BLaER1 (cell line): ENCODE measurements around the gene GKAP1.
"Not testable (repeated sequence)": the region's sequence is repeated elsewhere in the genome, so short reads cannot be mapped to it uniquely, and the experiment has no call there.

Experiments used
- H3K27ac ChIP-seq: shearing (Covaris generic); formaldehyde crosslinking; 2 replicates; pipeline ENCODE4 v1.8.1; 2022
- H3K27me3 ChIP-seq: shearing (Covaris generic); formaldehyde crosslinking; 2 replicates; pipeline ENCODE4 v1.8.1; 2022
- H3K36me3 ChIP-seq: shearing (Covaris generic); formaldehyde crosslinking; 2 replicates; pipeline ENCODE4 v1.8.1; 2022
- H3K4me1 ChIP-seq: shearing (Covaris generic); formaldehyde crosslinking; 2 replicates; pipeline ENCODE4 v1.8.1; 2022
- H3K4me2 ChIP-seq: shearing (Covaris generic); formaldehyde crosslinking; 2 replicates; pipeline ENCODE4 v1.8.1; 2022
- H3K4me3 ChIP-seq: shearing (Covaris generic); formaldehyde crosslinking; 2 replicates; pipeline ENCODE4 v1.8.1; 2022
- H3K9ac ChIP-seq: shearing (Covaris generic); formaldehyde crosslinking; 2 replicates; pipeline ENCODE4 v1.8.1; 2022
- H3K9me3 ChIP-seq: shearing (Covaris generic); formaldehyde crosslinking; 2 replicates; pipeline ENCODE4 v1.8.1; 2022
- H4K20me1 ChIP-seq: shearing (Covaris generic); formaldehyde crosslinking; 2 replicates; pipeline ENCODE4 v1.8.1; 2022

The GKAP1 gene

DNA sequence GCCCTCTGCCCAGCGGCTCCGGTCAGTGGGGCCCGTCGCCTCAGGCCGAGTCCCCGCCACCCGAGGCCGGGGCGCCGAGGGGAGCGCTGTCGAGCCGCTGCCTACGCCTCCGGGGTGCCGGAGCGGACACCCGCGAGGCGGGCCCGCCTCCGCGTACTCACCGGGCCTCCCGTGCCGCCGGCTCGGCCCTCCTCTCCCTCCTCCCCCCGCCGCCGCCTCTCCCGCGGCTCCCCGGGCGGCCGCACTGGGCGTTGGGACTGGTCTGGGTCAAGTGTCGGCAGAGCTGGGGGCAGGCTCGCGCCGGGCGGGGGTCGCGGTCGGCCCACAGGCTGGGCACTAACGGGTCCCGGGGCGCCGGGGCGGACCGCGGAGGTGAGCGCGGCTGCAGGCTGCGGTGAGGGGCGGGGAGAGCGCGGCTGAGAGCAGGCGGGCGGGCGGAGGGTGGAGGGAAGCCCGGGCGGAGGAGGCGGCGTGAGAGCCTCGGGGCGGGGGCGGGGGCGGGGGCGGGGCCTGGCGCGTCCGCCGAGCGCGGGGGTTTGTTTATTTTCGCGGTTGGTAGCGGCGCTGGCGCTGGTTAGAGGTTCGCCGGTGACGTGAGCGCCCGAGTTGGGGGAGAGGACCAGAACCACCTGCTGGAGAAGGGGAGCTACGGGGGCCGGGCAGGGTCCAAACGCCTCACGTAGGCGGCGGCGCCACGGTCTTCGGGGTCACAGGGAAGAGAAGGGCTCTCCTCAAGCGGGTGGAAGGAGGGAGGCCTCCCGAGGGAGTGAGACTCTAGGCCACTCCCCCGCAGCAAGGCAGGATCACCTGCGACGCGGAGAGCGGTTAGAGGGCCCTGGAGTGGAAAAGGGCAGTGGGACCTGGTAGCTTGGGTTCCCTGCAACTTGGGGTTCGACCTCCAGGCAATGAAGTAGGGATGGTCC, at the start of gene GKAP1:
Gene GKAP1, minus strand, starts transcription at position 414 of the 923 bp plus-strand sequence. CDS start 11,252 bp downstream, outside the sequence.
- H3K27ac ChIP-seq, result peak within 1 kb of the TSS; percentile 56
- not testable (repeated sequence) for H3K9me3 ChIP-seq, H3K27me3 ChIP-seq, H4K20me1 ChIP-seq, H3K36me3 ChIP-seq
- peak within 1 kb of the TSS; percentile 84 for H3K4me3 ChIP-seq
- H3K4me1 ChIP-seq, result peaks cover 12% of the 10 kb centered on the region
- peak within 1 kb of the TSS; percentile 81 for H3K9ac ChIP-seq
- peak within 1 kb of the TSS; percentile 80 for H3K4me2 ChIP-seq

DNA sequence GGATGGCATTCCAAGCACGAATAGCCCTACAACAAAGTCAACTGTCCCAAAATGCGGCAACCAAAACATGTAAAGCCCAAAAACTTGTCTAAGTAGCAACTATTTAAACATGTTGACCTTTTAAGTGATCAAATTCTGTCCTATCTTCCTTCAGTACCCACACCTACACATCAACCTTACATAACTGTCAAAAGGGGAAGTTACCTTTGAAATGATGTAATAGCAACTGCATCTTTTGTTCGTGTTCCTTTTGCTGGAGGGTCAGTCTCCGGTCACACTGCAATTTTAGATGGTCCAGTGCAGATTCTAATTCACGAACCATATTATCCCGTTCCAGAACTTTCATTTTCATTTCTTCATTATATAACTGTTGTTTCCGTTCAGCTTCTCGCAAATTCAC, 32.3 kb upstream of the GKAP1 start:
- H3K27ac ChIP-seq, H4K20me1 ChIP-seq, H3K9me3 ChIP-seq, H3K4me3 ChIP-seq, H3K4me1 ChIP-seq, H3K4me2 ChIP-seq, H3K27me3 ChIP-seq, H3K9ac ChIP-seq: not testable (repeated sequence)
- H3K36me3 ChIP-seq, result peaks cover 28% of the 10 kb centered on the region

- not testable (repeated sequence) for H3K9me3 ChIP-seq, H3K36me3 ChIP-seq, H4K20me1 ChIP-seq, H3K27ac ChIP-seq, H3K27me3 ChIP-seq, H3K4me2 ChIP-seq, H3K9ac ChIP-seq, H3K4me1 ChIP-seq, H3K4me3 ChIP-seq
These were observed 19.6 kb upstream of the GKAP1 start for GRCh38 chr9:83837070-83837643.

GRCh38 chr9:83830426-83831071, 13.0 kb upstream of the GKAP1 start:
- not testable (repeated sequence) for H3K9ac ChIP-seq, H3K27ac ChIP-seq, H3K4me3 ChIP-seq, H4K20me1 ChIP-seq, H3K36me3 ChIP-seq, H3K4me1 ChIP-seq, H3K9me3 ChIP-seq, H3K4me2 ChIP-seq, H3K27me3 ChIP-seq

DNA sequence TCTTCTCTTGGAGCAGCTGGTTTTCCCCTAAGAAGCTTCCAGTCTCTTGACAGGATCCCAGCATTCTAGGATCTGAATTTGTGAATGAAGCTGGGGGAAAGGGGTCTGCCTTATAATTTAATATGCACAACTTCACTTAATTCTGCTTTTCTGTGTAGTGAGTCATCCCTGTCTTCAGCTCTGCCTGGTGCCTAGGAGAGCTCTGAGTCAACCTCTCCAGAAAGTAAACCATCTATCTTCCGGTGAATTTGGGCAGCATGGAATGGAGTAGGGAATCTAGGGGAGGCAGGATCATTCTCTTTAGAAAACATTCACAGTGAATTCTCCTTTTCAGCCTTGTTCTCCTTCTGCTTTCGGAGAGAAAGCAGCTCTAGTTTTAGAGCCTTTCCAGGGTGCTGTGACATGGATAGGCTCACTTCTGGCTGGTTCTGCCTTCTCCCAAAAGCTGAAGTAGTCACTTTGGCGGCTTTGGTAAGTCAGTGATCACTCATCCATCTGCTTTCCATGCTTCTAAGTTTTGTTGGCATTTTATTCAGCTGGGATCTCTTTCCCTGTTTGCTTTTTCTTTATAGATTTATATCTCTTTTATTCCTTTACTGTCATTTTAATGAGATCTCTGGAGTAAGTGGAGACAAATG, 7.5 kb upstream of the GKAP1 start:
- not testable (repeated sequence) for H3K4me1 ChIP-seq, H3K4me2 ChIP-seq, H4K20me1 ChIP-seq, H3K27ac ChIP-seq, H3K9me3 ChIP-seq, H3K9ac ChIP-seq, H3K4me3 ChIP-seq, H3K36me3 ChIP-seq, H3K27me3 ChIP-seq

- Histone ChIP-seq H3K9ac (peak overlapping the region; percentile 81), H3K4me2 (peak overlapping the region; percentile 80), H3K4me1 (peaks cover 12% of the 10 kb centered on the region), H3K27ac (peak overlapping the region; percentile 56), H3K4me3 (peak overlapping the region; percentile 84)
- not testable (repeated sequence) for H3K27me3 ChIP-seq, H3K36me3 ChIP-seq, H4K20me1 ChIP-seq, H3K9me3 ChIP-seq
These were observed 586 bp downstream of the GKAP1 start for GRCh38 chr9:83817011-83817355.

- not testable (repeated sequence) for H3K9me3 ChIP-seq, H3K27ac ChIP-seq, H3K4me3 ChIP-seq, H4K20me1 ChIP-seq, H3K27me3 ChIP-seq, H3K4me2 ChIP-seq, H3K9ac ChIP-seq, H3K36me3 ChIP-seq
- H3K4me1 ChIP-seq, result peaks cover 12% of the 10 kb centered on the region
These were observed 2.4 kb downstream of the GKAP1 start for GRCh38 chr9:83815120-83815519.

GRCh38 chr9:83809213-83809612, 8.4 kb downstream of the GKAP1 start:
- not testable (repeated sequence) for H3K4me1 ChIP-seq

DNA sequence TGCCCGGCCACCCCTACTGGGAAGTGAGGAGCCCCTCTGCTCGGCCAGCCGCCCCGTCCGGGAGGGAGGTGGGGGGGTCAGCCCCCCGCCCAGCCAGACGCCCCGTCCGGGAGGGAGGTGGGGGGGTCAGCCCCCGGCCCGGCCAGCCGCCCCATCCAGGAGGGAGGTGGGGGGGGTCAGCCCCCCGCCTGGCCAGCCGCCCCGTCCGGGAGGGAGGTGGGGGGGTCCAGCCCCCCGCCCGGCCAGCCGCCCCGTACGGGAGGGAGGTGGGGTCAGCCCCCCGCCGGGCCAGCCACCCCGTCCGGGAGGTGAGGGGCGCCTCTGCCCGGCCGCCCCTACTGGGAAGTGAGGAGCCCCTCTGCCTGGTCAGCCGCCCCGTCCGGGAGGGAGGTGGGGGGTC, 13.1 kb downstream of the GKAP1 start:
- peaks cover 18% of the 10 kb centered on the region; the same call in 1 of the 2 replicates for H3K9me3 ChIP-seq
- H3K9ac ChIP-seq, H3K27me3 ChIP-seq, H3K4me3 ChIP-seq, H3K27ac ChIP-seq, H3K4me2 ChIP-seq, H4K20me1 ChIP-seq, H3K4me1 ChIP-seq: not testable (repeated sequence)
- H3K36me3 ChIP-seq, result peaks cover 12% of the 10 kb centered on the region; the same call in 1 of the 2 replicates

More at GRCh38 chr9:83809213-83809612, 8.4 kb downstream of the GKAP1 start:
- not testable (repeated sequence) for H3K9ac ChIP-seq, H3K4me2 ChIP-seq, H3K9me3 ChIP-seq, H3K4me3 ChIP-seq, H3K27me3 ChIP-seq, H3K27ac ChIP-seq, H3K36me3 ChIP-seq, H4K20me1 ChIP-seq

DNA sequence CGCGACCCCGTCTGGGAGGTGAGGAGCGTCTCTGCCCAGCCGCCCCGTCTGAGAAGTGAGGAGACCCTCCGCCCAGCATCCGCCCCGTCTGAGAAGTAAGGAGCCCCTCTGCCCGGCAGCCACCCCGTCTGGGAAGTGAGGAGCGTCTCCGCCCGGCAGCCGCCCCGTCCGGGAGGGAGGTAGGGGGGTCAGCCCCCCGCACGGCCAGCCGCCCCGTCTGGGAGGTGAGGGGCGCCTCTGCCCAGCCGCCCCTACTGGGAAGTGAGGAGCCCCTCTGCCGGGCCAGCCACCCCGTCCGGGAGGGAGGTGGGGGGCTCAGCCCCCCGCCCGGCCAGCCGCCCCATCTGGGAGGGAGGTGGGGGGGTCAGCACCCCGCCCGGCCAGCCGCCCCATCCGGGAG, 13.6 kb downstream of the GKAP1 start:
- not testable (repeated sequence) for H3K4me3 ChIP-seq, H3K9ac ChIP-seq, H3K27me3 ChIP-seq, H3K27ac ChIP-seq, H3K4me1 ChIP-seq, H3K4me2 ChIP-seq, H4K20me1 ChIP-seq
- peaks cover 13% of the 10 kb centered on the region; the same call in 1 of the 2 replicates for H3K36me3 ChIP-seq
- H3K9me3 ChIP-seq, result peaks cover 18% of the 10 kb centered on the region; the same call in 1 of the 2 replicates
